ENCODE results near the gene MLX.

The MLX gene

DNA sequence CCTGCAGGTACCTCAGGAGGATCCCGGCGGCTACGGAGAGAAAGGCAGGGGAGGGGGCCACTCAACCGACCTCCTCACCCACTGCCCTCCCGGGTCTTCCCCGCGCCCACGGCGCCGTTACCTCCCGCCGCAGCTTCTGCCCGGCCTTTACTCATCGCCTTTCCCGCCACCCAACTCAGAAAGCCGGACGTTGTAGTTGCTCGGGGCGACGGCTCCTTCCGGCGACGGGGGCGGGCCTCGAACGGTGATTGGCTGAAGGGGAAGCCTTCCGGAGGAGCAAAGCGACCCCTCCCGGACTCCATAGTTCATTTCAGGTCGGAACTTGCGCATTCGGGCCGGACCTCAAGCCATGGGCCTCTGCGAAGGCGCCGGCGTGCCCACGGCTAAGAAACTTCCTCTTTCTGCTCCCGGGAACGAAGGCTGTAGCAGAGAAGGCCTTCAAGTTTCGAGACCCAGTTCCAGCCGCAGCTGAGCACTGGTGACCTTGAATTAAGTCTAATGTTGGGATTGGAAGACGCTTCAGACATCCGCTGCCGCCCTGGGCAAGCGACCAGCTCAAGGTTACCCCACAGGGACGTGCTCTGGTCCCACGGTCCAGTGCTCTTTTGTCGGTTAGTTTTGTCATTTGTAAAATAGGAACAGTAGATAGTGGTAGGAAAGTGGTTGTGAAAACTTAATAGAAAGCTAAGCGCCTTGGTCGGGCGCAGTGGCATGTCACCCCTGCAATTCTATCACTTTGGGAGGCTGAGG, 10.8 kb downstream of the MLX start, which contains the start of gene PSMC3IP:
Gene PSMC3IP (minus strand): TSS at position 198 of the 750 bp plus-strand sequence. CDS start 43 bp downstream, at position 155.
- TF ChIP-seq GATA2 (IDR thresholded peaks at IDR 0.05; ENCODE audit: low read depth, low read length) = no peak
- no peak for TF ChIP-seq GATA3 (IDR thresholded peaks at IDR 0.05; ENCODE audit: low read depth, low read length)

DNA sequence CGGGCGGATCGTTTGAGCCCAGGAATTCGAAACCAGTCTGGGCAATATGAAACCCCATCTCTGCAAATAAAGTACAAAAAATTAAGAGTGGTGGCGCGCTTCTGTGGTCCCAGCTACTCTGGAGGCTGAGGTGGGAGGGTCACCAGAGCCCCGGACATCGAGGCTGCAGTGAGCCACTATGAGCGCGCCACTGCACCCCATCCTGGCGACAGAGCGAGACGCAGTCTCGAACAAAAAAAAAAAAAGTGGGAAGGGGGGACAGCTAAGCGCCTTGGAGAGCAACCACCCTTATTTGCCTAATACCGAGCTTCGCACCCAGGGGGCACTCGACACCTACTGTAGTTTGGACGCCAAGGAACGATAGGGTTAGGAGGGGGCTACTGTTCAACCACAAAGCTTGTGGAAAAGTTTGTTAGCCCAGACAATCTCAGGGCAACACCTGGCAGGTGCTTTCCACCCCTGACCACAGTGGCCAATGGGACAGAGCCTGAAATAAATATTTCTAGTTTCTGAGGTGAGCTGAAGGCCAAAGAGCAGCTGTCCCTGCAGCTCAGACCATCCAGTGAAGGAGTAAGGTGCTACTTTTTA, 11.5 kb downstream of the MLX start:
- TF ChIP-seq GATA3 (IDR thresholded peaks at IDR 0.05; ENCODE audit: low read depth, low read length) = no peak
- TF ChIP-seq GATA2 (IDR thresholded peaks at IDR 0.05; ENCODE audit: low read depth, low read length) = no peak

DNA sequence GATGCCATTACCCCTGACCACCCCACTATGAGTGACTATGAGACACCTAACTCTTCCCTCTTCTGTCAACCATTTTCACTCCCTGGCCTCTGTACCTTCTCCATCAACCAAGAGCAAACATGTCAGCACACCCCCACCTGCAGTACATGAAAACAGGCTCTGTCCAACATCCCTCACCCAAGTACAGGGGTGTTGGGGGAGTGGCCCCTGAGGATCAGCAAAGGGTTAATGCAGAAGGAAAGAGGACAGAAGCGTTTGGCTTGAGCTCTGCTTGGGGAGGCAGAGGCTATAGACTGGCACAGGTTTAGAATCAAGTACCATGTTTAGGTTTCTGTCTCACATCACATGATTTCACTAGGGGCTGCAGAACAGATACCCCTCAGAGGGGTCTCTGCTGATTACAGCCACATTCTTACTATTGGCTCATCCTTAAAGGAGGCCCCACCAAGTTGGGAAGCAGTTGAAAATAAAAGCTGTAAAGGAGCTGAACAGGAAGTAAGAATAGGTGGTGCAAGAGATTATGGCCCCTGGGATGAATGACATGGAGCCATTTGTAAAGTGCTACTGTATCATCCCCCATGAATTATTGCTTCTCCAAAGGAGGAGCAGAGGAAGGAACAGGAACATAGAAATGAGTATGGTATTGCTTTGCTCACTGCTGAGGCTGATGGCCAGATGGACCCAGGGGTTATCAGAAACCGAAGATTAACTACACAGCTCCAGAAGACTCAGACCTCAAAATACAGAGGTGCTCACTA, 13.1 kb downstream of the MLX start:
- TF ChIP-seq GATA2 (IDR thresholded peaks at IDR 0.05; ENCODE audit: low read depth, low read length) = no peak
- TF ChIP-seq GATA3 (IDR thresholded peaks at IDR 0.05; ENCODE audit: low read depth, low read length) = no peak

DNA sequence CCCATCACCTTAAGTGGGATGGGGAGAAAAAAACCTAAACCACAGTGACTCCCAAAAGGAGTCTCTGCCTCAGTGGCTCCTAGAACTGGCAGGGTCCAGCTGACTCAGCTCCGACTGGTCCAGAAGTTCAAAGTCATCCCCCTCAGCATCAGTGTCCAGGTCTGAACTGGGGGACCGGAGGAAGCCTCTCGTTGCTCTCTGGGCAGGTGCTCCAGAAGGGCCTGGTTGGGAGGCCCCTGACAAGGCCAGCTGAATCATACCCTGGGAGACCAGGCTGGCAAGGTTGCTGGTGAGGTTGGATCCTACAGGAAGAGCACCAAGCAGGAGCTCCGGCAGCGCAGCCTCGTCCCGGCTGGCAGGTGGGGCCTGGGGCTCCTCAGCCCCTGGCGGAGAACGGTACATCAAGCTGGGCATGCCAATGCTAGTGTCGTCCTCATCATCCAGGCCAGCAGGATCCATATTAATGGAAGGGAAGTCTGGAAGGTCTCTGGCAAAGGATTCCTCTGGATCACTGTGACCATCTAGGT, 14.9 kb downstream of the MLX start:
- TF ChIP-seq GATA3 (IDR thresholded peaks at IDR 0.05; ENCODE audit: low read depth, low read length) (no peak), GATA2 (IDR thresholded peaks at IDR 0.05; ENCODE audit: low read depth, low read length) (no peak)

DNA sequence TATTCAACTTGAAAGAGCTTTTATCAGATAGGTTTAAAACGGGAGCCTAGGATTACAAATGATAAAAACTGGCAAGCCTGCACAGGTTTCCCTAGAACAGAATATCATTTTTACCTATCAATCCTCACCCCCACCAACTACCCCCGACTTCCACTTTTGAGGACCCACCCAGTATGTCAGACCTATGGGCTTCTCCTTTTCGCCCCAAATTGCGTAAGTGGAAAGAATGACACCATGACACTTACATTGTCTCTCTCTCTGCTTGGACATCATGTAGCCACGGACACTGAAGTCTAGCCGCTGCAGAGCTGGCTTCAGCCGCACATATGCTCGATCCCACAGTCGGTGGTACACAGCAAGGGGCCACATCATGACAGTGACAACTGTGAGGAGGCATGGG, 18.0 kb downstream of the MLX start:
- TF ChIP-seq GATA2 (IDR thresholded peaks at IDR 0.05; ENCODE audit: low read depth, low read length) (no peak), GATA3 (IDR thresholded peaks at IDR 0.05; ENCODE audit: low read depth, low read length) (no peak)

DNA sequence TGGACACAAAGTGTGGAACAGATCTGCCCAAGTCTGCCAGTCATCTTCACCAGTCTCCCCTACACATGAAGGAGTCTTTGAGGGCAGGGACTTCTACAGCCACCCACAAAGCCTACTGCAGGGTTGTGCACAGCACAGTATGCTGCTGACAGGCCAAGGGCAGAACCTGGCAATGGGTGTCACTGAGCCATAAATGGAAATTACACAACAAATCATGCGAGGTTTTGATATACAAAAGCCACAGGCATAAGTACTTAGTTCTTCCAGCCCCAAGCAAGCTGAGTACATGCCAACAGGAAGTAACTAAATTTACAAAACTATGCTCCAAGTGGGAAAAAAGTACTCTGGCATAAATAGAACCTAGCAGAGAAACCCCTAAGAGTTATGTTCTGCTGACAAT, 18.5 kb downstream of the MLX start:
- TF ChIP-seq GATA2 (IDR thresholded peaks at IDR 0.05; ENCODE audit: low read depth, low read length) = no peak
- no peak for TF ChIP-seq GATA3 (IDR thresholded peaks at IDR 0.05; ENCODE audit: low read depth, low read length)

DNA sequence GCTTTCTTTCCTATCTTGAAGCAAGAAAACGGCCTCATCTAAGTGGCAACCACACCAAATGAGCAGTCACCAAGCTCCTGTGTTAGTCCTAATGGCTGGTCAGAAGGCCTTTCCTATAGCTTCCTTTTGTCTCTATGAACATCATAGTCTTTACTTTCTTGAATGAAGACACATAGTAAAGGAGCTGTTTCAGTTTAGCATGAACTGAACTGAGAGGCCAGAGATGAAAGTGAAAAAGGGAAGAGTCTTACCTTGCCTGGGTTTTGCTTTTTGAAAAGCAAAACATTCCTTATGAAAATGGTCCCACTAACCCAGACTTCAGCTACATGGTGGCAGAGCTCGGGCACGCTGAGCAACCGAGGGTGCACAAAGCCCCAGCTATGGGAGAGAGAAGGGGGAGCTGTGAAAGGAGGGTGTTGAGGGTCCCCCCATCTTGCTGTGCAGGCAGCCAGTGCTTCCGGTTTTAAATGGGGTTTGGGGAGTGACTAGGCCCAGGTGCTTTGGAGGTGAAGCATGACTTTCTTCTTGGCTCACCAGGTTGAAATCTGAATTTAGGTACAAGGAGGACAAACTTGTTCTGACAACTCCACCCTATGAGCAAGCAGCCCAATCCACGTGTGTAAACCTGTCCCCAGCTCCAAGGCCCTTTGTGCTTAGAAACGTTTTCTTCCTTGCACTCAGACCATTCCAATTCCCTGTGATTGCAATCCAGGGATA, 19.8 kb downstream of the MLX start:
- TF ChIP-seq GATA2 (IDR thresholded peaks at IDR 0.05; ENCODE audit: low read depth, low read length) = no peak
- no peak for TF ChIP-seq GATA3 (IDR thresholded peaks at IDR 0.05; ENCODE audit: low read depth, low read length)

DNA sequence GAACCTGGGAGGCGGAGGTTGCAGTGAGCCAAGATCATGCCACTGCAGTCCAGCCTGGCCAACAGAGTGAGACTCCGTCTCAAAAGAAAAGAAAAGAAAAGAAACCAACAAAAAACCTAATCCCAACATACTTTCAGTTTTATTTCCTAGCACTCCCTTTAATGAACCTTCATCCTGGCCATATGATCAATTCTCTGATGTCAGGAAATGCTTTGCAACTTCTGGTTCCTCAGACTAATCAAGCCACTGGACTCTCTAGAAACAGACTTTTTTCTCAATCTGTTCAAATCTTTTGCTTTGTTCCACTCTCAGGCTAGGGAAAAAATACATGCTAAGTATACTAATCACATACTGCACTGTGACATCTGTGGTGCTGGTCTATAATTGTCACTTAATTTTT, 24.0 kb downstream of the MLX start:
- no peak for TF ChIP-seq GATA3 (IDR thresholded peaks at IDR 0.05; ENCODE audit: low read depth, low read length)

DNA sequence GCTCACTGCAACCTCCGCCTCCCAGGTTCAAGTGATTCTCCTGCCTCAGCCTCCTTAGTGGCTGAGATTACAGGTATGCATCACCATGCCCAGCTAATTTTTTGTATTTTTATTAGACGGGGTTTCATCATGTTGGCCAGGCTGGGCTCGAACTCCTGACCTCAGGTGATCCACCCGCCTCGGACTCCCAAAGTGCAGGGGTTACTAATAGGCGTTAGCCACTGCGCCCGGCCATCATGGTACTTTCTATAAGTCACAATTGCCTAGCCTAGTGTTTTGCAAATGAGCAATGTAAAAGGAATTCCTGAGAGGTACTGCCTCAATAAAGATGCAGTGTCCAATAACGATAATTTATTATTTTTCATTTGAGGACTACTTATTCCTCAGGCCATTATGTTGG, 24.5 kb downstream of the MLX start:
- TF ChIP-seq GATA3 (IDR thresholded peaks at IDR 0.05; ENCODE audit: low read depth, low read length) (no peak), GATA2 (IDR thresholded peaks at IDR 0.05; ENCODE audit: low read depth, low read length) (no peak)

DNA sequence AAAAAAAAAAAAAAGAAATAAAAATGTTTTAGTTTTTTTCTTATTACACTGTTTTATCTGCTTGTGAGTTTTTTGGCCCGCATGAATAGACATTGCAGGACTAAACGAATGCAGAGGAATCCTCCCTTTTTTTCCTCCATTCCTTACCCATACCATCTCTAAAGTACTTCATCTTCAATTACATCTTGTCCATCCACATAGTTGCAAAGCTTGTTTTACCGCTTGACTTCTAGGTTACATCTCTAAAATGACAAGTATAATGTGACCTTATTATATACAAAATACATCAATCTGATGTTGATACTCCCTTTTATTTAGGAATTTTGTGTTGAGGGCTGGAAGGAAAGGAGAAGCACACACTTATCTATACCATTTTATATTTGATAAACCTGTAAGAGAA, 29.5 kb downstream of the MLX start:
- TF ChIP-seq GATA3 (IDR thresholded peaks at IDR 0.05; ENCODE audit: low read depth, low read length) (no peak), GATA2 (IDR thresholded peaks at IDR 0.05; ENCODE audit: low read depth, low read length) (no peak)

DNA sequence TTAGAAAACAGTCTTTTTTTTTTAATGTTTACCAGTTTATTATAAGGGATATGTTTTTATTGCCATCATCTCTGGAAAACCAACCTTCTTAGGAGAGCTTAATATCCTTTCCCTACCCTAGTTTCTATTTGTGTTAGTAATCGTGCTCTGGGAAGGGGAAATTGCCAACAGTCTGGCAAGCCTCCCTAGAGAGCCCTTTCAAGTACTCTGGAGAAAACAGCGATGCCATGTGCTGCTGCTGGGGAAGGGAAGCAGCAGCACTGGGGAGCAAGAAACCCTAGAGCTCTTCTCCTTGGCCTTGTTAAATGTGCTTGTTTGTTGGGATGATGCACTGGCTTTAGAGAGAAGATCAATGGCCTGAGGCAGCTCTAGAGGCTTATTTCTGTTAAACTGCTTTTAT, 32.0 kb downstream of the MLX start:
- TF ChIP-seq GATA3 (IDR thresholded peaks at IDR 0.05; ENCODE audit: low read depth, low read length) = no peak
- TF ChIP-seq GATA2 (IDR thresholded peaks at IDR 0.05; ENCODE audit: low read depth, low read length) = no peak

DNA sequence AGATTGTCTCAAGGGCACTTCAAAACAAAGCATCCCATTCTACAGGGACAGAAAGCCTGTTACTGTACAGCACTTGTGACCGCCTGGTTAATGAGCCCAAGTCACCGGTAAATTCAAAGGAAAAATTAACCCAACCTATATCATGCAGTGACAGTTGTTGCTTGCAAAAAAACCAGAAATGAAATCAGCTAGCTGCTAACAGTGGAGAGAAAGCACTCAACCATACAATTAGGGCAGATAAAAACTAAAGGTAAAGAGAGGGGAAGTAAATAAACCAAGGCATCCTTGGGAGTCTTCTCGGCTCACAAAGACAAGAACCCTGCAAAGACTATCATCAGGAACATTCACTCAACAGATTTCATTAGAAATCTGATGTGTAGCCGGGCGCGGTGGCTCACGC, 36.4 kb downstream of the MLX start:
- no peak for TF ChIP-seq GATA3 (IDR thresholded peaks at IDR 0.05; ENCODE audit: low read depth, low read length)
- TF ChIP-seq GATA2 (IDR thresholded peaks at IDR 0.05; ENCODE audit: low read depth, low read length) = no peak

DNA sequence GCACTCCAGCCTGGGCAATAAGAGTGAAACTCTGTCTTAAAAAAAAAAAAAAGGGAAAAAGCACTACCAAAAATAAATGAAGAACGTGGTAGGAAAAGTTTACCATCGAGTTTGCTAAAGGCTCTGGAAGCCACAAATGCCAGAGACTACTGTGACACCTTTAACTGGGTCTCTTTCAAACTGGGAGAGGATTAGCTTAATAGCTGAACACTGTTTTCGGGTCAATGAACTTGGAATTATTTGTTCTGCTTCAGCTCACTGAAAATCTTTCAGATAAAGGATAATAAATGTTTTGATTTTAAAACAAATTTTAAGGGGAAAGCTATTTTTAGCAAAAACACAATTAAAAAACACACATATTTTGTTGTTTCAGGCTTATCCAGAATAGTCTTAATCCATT, 40.9 kb downstream of the MLX start:
- TF ChIP-seq GATA3 (IDR thresholded peaks at IDR 0.05; ENCODE audit: low read depth, low read length) (no peak), GATA2 (IDR thresholded peaks at IDR 0.05; ENCODE audit: low read depth, low read length) (no peak)
